A673 (cell line): Measurements from ENCODE around the gene HMGXB3. TPM values are rescaled to one million over a fixed set of nuclear protein-coding genes. Genes with fewer than 3 reads are reported as not detected.
A peak's percentile ranks its signal among the peaks of the same experiment; 100 is the strongest.

Source experiments
- BruUV-seq: library from RNA; stranded (reverse); fragments of 400-500 nt; replicated peaks from 2 replicates; lab custom pipeline; 2021; lab: Mats Ljungman, UMichigan
- CTCF ChIA-PET: fragments of 300-600 bp; sonication (Branson Sonifier 250); formaldehyde crosslinking; loops from one replicate; lab custom pipeline; 2022; ENCODE audit warnings: antibody characterized with exemption; lab: Charles Lee
- POLR2A ChIA-PET: fragments of 300-600 bp; sonication (Branson Sonifier 250); formaldehyde crosslinking; loops from one replicate; lab custom pipeline; 2022; ENCODE audit warnings: antibody characterized with exemption; ENCODE audit not compliant: low non-redundant PET; lab: Charles Lee
- DNase-seq: peaks from one replicate; pipeline ENCODE4 v3.0.0-alpha.2; 2015; ENCODE audit warnings: low spot score
- H3K27ac ChIP-seq: fragments of 200-600 bp; sonication (generic); 2 replicates; pipeline ENCODE4 v1.5.1; 2016; ENCODE audit warnings: mixed run types, low read depth, mild to moderate bottlenecking, mixed read lengths, antibody characterized with exemption, low read length; ENCODE audit not compliant: poor library complexity, severe bottlenecking
- H3K27me3 ChIP-seq: fragments of 200-600 bp; sonication (generic); replicated peaks from 2 replicates; pipeline ENCODE4 v1.6.1; 2017; ENCODE audit warnings: mixed run types, low read depth, mild to moderate bottlenecking, mixed read lengths, antibody characterized with exemption, low read length; ENCODE audit not compliant: insufficient read depth, poor library complexity
- H3K36me3 ChIP-seq: fragments of 200-600 bp; sonication (generic); 2 replicates; pipeline ENCODE4 v1.6.1; 2016; ENCODE audit warnings: mixed run types, mild to moderate bottlenecking, mixed read lengths, antibody characterized with exemption, low read length; ENCODE audit not compliant: insufficient read depth, poor library complexity, severe bottlenecking
- H3K4me1 ChIP-seq: fragments of 200-600 bp; sonication (generic); 2 replicates; pipeline ENCODE4 v1.6.1; 2017; ENCODE audit warnings: mixed run types, mild to moderate bottlenecking, mixed read lengths, antibody characterized with exemption, low read length; ENCODE audit not compliant: insufficient read depth, poor library complexity, severe bottlenecking
- H3K4me3 ChIP-seq: fragments of 200-600 bp; sonication (generic); 2 replicates; pipeline ENCODE4 v1.5.1; 2016; ENCODE audit warnings: low read depth, mixed run types, mild to moderate bottlenecking, mixed read lengths, low read length; ENCODE audit not compliant: poor library complexity, severe bottlenecking
- H3K9me3 ChIP-seq: fragments of 200-600 bp; sonication (generic); 2 replicates; pipeline ENCODE4 v1.6.1; 2016; ENCODE audit warnings: mixed run types, low read depth, mild to moderate bottlenecking, mixed read lengths, antibody characterized with exemption, low read length; ENCODE audit not compliant: poor library complexity, severe bottlenecking
- EZH2 ChIP-seq: fragments of 200-600 bp; sonication (generic); IDR thresholded peaks from 2 replicates; pipeline ENCODE4 v1.6.1; 2017; ENCODE audit warnings: borderline replicate concordance, low read depth, mild to moderate bottlenecking, mixed read lengths, antibody characterized with exemption, low read length; ENCODE audit not compliant: poor library complexity, severe bottlenecking
- intact Hi-C: fragments of 100-400 bp; cut with micrococcal nuclease; formaldehyde crosslinking; loops from one replicate; pipeline ENCODE4 v1.10.0; 2022; ENCODE audit not compliant: unreplicated experiment
- total RNA-seq: library from RNA; stranded (reverse); gene quantifications from 2 replicates; pipeline ENCODE4 v1.2.3, GENCODE V29; 2021
- TF ChIP-seq, protein P1 (sequence below): fragments of 300-800, 200-600 bp; sonication (generic); conservative IDR thresholded peaks from 2 replicates; pipeline ENCODE4 v1.5.1; 2017; ENCODE audit warnings: low read depth, mild to moderate bottlenecking, antibody characterized with exemption, low read length, moderate library complexity, mixed read lengths

The HMGXB3 gene
- total RNA-seq, 1 experiment from 2014 or later = 52.6 TPM

DNA sequence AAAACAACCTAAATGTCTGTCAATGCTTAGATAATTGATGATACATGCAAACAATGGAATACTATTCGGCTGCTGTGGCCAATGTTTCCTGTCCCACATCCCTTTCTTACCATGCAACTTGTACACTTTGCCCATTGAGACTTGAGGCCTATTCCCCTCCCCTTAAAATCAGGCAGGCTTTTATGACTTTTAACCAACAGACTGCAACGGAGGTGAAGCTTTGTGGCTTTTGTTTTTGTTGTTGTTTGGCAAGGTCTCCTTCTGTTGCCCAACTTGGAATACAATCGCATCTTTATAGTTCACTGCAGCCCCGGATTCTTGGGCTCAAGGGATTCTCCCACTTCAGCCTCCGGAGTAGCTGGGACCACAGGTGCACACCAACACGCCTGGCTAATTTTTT is 45.7 kb upstream of the HMGXB3 start:
- Histone ChIP-seq H3K36me3 (no peaks in the 10 kb centered on the region), H3K4me1 (peaks cover 10% of the 10 kb centered on the region), H3K4me3 (no peak overlapping the region), H3K9me3 (no peaks in the 10 kb centered on the region), H3K27me3 (no peaks in the 10 kb centered on the region), H3K27ac (no peak overlapping the region)
- intact Hi-C loops = no loop called here
- BruUV-seq = no TSS peak
- POLR2A ChIA-PET = no interaction called here
- no peak for DNase-seq
- no peak for TF ChIP-seq EZH2
- CTCF ChIA-PET = no interaction called here

DNA sequence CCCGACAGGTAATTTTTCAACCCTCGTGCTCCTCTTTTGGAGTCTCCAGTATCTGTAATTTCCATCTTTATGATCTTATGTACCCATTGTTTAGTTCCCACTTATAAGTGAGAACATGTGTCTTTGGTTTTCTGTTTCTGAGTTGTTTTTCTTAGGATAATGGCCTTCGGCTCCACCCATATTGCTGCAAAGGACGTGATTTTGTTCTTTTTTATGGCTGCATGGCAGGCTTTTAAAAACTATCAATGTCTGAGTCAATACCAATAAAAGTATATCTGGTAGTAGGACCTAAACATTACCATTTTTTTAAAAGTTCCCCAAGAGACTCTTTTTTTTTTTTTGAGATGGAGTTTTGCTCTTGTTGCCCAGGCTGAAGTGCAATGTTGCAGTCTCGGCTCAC is 43.9 kb upstream of the HMGXB3 start:
- CTCF ChIA-PET = no interaction called here
- Histone ChIP-seq H3K9me3 (no peaks in the 10 kb centered on the region), H3K4me1 (peaks cover 16% of the 10 kb centered on the region), H3K36me3 (no peaks in the 10 kb centered on the region), H3K4me3 (no peak overlapping the region), H3K27me3 (no peaks in the 10 kb centered on the region), H3K27ac (peak overlapping the region; percentile 10)
- intact Hi-C loops = no loop called here
- BruUV-seq = no TSS peak
- no peak for DNase-seq
- TF ChIP-seq, protein P1, sequence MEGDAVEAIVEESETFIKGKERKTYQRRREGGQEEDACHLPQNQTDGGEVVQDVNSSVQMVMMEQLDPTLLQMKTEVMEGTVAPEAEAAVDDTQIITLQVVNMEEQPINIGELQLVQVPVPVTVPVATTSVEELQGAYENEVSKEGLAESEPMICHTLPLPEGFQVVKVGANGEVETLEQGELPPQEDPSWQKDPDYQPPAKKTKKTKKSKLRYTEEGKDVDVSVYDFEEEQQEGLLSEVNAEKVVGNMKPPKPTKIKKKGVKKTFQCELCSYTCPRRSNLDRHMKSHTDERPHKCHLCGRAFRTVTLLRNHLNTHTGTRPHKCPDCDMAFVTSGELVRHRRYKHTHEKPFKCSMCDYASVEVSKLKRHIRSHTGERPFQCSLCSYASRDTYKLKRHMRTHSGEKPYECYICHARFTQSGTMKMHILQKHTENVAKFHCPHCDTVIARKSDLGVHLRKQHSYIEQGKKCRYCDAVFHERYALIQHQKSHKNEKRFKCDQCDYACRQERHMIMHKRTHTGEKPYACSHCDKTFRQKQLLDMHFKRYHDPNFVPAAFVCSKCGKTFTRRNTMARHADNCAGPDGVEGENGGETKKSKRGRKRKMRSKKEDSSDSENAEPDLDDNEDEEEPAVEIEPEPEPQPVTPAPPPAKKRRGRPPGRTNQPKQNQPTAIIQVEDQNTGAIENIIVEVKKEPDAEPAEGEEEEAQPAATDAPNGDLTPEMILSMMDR = no peak
- POLR2A ChIA-PET = no interaction called here

- H3K9me3 ChIP-seq = no peaks in the 10 kb centered on the region
- intact Hi-C loops = no loop called here
- POLR2A ChIA-PET = no interaction called here
- CTCF ChIA-PET = no interaction called here
- no peaks in the 10 kb centered on the region for H3K27me3 ChIP-seq
- TF ChIP-seq EZH2 = no peak
- TF ChIP-seq, protein P1 = no peak
- H3K27ac ChIP-seq = no peak overlapping the region
- H3K4me3 ChIP-seq = no peak overlapping the region
- no TSS peak for BruUV-seq
- DNase-seq = no peak
- H3K36me3 ChIP-seq = peaks cover 5% of the 10 kb centered on the region
- peaks cover 27% of the 10 kb centered on the region for H3K4me1 ChIP-seq
These were observed 42.7 kb upstream of the HMGXB3 start for GRCh38 chr5:149957855-149958254.
